ENCODE data around the gene MFAP2.

The MFAP2 gene, protein sequence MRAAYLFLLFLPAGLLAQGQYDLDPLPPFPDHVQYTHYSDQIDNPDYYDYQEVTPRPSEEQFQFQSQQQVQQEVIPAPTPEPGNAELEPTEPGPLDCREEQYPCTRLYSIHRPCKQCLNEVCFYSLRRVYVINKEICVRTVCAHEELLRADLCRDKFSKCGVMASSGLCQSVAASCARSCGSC

DNA sequence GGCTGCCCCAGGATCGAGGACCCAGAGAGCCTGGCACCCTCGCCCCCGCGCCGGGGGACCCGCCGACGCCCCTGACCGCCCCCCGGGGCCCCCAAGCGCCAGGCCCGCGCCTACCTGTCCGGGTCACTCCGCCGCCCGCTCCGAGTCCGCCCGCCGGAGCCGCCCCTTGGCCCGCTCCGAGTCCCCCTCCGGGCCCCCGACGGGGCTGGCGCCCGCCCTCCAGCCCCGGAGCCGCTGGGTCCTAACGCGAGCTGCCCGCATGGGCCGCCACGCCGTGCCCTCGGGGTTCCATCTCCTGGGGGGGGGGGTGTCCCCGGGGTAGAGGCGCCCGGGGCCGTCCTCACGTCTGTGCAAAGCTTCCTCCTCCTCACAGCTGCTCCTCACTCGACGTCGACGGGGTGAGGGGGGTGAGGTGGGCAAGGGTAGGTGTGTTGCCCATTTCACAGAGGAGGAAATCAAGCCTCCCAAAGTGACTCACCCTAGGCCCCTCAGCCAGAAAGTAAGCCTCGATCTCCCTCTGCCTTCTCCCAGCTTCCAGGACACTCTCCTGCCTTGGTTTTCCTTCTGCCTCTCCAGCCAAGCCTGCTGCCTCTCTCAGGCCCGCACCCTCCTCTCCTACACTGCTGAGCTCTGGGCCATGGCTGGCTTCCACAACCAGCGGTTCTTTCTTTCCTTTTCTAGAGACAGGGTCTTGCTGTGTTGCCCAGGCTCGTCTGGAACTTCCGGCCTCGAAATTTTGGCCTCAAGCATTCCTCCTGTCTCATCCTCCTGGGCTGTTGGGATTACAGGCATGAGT is at the start of gene MFAP2:
Gene MFAP2, minus strand, starts transcription at position 148 of the 796 bp plus-strand sequence. CDS start 2,347 bp downstream, outside the sequence.
- no peak for DNase-seq

DNA sequence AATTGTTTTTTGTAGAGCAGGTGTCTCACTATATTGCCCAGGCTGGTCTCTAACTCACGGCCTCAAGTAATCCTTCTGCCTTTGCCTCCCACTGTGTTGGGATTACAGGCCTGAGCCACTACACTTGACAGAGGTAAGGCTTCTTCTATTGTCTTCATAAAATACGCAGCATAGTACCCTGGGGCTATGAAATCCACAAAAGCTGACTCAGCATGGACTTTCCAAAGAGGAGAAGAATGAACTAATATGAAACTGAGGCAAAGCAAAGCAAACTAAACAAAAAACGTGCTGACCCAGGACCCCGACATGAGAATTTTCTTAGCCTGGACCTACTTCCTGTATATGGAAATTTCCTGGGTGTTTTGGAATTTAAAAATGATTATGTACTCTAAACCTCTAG is 49.8 kb upstream of the MFAP2 start:
- DNase-seq, result no peak

DNA sequence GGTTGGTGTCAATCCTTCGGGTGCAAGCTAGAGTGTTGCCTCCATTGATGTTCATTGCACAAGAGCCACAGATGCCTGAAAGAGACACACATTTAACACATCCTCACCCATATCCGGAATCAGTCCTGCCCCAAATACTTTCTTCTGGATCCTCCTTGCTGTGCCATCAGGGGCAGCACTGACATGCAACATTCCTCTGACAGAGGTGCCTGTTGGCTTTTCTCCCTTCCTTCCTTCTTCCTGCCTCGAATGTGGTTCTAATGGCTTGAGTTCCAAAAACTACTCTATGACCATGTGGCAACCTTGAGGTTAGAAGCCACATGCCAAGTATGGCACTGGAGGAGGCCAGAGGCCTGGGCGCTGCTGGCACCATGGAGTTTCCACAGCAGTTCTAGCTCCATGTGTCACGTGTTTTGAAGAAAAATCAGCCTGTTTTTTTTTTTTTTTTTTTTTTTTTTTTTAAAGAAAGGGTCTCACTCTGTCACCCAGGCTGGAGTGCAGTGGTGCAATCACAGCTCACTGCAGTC is 48.3 kb upstream of the MFAP2 start:
- no peak for DNase-seq

DNA sequence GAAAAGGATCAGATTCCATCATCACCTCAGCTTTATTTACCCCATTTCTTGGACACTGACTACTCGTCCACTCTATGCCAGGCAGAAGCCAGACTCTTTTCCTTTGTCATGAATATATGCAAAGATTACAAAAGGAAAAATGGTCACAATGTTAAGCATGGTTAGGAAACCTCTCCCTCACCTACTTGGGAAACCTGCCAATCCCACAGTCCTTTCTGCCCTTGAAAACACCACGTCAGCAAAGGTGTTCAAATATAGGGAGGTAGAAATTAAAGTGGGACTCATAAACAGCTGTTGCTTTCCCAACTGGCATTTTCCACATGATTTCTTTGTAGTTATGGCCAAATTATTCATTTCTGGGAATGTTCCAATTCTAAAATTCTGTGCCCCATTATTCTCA is 47.5 kb upstream of the MFAP2 start:
- no peak for DNase-seq

DNA sequence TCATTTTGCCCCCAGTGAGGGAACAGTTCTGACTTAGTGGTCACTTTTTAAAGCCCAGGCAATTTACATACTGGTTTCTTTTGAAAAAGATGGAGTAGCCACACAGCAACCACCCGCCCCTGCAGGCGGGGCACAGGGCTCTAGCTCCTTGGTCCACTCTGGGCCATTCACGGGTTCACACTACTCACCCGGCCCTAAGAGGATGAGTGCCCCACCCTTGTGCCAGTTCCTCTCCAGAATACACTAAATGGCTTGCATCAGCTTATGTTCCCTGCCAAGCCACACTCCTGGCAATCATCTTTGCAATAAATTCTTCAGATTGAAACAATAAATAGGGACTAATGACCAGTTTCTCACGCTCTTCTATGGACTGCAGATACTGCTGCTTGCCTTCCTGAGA is 47.0 kb upstream of the MFAP2 start:
- no peak for DNase-seq

DNA sequence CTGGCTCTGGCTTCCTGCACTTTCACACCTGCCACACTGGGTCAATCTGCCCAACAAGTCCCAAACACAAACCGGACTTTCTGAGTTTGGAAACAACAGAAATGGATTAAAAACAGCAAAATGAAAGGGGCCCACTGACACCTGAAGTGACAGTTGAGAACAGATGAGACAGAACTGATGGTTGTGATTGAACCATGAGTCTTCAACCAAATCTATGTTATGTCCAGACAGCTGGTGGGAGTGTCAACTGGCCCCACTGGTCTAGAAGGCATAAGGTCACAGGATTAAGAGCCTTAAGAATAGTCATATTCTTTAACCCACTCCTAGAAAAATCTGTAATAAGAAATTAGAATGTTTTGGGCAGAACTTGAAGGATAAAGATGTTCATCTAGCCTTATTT is 44.3 kb upstream of the MFAP2 start:
- DNase-seq, result no peak

DNA sequence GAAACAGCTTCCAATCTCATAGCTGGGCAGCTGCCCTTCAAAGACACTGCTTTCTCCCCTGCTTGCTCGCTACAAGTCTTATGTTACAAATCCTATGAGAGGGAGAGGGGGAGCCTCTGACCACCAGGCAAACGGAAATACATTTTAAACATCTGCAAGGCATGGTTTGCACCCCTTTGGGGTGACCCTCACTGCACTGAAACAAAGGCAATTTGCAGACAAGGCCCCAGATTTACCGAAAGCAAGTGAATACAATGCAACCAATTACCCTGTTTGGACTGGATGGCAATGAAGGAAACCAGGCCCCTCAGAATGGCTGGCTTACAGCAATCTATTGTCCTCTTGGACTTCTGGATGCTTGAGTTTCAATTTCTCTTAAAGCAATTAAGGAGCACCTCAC is 43.2 kb upstream of the MFAP2 start:
- DNase-seq, result no peak

DNA sequence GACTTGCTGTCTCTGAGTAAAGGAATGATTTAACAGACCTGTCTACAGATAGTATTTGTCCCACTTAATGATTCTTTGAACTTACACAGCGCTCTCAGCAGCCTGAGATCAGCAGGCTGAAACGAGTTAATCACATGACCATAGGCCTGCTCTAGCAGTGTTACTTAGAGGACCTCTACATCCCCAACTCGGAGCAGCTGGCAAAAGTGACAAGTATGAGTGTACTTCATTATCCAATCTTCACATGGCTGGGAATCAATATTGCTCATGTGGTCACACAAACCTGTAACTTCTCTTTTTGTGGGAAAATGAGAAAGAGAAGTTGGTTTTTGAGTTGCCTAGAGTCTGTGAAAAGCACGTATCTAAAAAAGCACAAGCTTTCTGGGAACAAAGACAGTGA is 42.7 kb upstream of the MFAP2 start:
- DNase-seq, result no peak

DNA sequence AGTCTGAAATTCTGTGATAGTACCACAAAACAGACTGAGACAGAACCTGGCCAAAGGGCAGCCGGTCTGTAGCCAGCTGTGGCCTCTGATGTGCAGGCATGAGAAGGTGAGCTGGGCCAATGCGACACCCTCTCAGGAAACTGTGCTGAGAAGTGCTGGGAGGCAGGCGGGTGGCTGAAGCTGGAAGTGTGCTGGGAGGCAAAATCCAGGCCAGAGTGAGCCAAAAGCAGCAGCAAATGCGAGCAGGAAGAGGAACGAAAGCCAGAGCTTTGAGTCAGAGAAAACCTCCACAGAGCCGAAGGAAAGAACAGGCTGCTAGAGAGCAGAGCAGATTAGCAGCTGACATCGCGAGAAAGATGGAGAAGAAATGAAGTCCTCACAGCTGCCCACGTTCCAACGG is 41.5 kb upstream of the MFAP2 start:
- no peak for DNase-seq

DNA sequence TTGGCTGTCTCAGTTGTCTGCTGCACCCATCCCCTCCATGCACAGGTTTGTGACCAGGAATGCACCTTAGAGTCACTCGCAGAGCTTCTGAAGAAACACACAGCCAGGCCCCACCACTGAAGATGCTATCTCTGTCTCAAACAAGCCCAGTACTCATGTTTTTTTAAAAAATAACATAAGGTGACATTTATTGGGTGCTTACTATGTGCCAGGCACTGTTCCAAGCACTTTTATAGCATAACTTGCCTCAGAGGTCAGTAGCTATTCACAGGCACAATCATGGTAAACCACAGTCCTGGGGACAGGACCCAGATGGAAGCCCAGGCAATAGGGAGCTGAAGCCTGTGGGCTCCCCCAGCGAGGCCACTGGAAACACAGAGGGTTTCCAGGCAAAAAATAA is 40.1 kb upstream of the MFAP2 start:
- DNase-seq, result no peak

DNA sequence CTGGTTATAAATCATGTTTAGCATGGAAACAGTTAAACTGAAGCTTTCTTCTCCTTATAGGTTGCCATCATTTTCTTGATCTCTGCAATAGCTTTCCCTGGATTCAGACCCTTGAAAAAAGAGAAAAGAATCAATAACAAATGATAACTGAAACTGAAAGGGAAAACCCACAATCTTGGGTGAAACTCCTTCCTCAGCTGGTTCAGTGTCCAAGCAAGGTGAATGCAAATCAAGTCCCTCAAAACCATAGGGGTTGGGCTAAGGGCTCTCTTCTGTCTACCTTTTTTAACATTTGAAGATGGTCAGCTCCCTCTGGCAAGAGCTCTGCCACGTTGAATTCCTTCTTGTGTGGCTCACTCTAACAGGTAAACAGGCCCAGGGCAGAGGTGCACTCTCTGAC is 38.4 kb upstream of the MFAP2 start:
- DNase-seq, result no peak

DNA sequence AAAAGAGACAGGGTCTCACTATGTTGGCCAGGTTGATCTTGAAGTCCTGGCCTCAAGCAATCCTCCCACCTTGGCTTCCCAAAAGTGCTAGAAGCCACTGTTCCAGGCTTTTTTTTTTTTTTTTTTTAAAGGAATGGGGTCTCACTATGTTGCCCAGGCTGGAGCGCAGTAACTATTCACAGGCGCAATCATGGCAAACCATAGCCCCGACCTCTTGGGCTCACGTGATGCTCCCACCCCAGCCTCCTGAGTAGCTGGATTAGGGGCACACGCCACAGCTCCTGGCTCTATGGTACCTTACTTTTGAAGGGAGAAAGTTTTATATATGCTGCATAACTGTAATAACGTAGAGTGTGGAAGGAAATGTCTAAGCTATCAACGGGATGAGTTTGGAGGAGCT is 37.0 kb upstream of the MFAP2 start:
- no peak for DNase-seq

DNA sequence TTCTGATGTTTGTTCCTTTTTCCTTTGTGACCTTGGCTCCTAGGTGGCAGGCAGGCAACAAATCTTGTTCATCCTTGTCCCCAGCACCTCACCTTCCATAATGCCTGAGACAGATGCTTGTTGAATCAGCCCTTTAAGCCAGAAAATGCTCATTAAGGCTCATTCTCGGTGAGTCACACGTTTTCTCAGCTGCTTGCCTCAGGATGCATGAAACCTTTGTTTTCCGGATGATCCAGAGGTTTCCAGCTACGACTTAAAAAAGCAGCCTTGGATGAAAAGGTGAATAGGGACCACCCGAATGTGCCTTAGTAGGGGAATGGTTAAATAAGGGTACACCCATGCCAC is 35.9 kb upstream of the MFAP2 start:
- no peak for DNase-seq

DNA sequence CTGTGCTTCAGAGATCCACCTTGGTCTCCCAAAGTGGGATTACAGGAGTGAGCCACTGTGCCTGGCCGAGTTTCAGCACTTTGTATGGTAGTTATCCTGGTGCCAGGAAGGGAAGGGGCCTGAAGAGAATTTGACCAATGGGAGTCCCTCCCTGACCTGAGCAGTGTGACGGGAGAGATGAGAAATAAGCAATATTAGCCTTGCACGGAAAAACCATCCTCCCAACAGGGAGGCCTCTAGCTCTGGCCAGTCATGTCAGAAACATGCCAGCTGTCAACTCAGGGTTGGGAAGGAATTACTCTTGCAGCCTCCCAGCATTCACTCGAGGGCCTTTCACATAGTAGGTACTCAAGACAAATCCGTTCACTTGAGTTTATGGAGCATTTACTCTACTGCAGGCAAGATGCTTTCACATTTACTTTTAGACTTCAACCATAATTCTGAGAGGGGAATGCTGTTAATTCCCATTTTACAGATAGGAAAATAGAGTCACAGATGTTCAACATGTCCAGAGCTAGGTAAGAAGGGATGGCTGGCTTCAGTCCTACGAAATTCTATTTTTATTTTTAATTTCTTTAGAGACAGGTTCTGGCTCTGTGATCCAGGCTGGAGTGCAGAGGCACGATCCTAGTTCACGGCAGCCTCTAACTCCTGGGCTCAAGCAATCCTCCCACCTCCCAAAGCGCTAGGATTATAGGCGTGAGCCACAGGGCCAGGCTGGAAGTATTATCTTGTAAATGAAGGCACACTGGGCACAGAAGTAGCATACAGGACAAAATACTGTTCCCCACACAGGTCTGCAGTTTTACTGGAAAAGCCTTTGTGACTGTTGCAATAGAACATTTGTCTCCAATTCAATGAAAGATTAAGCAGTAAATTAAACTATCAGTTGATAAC is 34.5 kb upstream of the MFAP2 start:
- no peak for DNase-seq

DNA sequence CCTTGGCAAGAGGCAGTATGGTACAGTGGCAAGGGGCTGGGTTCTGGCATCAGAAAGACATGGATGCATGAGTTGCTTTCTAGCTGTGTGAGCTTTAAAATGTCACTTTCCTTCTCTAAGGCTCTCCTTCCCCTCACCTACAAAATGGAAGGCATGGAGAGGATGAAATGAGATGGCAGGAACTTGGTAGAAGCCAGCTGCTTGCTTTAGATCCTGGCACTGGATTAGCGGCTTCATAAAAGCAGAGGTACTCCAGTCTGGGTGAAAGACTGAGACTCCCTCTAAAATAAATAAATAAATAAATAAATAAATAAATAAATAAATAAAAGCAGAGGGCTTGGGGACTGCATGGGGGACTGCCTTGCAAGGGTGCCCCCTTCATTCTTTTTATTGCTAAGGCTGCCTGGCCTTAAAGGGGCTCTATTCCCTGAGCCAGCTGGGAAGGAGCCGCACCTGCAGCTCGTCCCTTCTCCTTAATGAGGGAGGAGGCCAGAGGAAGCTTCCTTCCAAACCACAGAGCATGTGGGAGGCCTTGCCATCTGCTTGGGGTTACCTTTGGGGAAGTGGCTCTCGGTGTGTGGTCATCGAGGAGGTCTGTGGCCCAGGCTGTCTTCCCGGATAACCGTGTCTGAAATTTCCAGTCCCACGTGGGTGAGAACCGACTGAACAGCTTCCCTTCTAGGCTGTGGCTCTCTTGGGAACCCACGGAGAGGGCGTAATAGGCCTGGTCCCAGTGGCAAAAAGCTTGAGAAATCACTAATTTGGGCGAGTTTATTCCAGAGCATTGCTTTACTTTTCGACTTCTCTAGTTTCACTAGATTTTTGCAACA is 33.3 kb upstream of the MFAP2 start:
- no peak for DNase-seq

DNA sequence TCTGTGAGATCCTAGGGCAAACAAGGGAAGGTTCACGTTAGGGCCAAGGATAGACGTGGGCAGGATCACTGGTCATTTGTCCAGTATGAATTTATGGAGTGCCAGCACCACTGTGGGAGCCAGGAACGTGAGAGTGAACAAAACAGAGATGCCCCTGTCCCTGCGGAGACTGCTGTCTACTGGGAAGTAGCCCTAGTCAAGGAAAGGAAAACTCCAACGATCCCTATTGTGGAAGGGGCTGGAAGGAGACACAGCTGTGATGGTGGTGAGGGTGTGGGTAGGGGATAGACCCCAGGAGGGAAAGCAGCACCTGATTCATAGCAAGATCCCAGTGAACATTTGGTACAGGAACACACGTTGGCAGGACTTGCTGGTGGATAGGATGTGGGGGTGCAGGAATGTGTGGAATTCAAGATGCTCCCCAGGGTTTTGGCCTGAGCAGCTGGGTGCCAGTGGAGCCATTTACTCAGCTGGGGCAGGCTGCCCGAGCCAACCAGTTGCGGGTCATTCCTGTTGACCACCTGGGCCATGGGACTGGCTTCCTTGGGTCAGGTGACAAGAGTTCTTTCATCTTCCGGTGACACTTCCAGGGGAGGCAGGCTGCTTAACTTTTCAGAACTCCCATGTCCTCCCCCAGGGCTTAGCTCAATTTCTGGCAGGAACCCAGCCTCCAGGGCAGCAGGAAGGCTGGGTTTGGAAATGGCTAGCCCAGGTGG is 32.5 kb upstream of the MFAP2 start:
- no peak for DNase-seq

DNA sequence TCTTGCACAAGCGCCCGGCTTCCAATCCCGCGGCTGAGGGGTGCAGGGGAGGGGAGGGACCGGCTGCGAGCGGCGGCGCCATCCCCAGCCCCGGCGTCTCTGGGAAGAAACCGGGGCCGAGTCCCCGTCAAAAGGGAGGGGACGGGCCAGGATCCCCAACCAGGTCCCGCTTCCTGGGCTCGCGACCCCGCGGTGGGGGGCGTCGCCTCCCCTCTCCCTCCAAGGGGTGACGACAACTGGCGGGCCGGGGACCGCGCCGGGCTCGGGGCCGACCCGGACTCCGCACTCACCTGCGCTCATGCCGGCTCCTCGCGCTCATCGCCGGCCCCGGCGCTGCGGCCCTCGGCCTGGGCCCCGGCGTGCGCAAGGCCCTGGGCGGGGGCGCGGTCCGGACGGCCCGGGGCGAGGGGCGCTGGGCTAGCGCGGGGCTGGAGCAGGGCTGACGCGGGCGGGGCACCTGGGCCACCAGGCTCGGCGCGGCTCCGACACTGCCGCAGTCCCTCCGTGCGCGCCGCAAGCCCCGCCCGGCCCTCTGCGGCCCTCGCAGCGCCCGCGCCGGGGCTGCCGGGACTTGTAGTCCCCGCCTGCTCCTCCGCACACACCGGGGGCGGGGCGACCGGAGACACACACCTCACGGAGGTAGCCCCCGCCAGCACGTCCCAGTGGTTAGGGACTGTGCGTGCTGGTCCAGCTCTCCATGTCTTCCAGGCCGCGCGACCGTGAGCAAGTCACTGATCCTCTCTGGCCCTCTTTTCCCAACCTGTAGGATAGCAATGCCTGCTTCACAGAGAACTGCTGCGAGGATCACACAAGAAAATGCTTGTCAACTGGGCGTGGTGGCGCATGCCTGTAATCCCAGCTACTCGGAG is 31.3 kb upstream of the MFAP2 start, which contains the start of gene ATP13A2:
Gene ATP13A2, minus strand, starts transcription at position 490 of the 869 bp plus-strand sequence. Its CDS starts 190 bp downstream, at position 300.
- DNase-seq, result peak; percentile 92

DNA sequence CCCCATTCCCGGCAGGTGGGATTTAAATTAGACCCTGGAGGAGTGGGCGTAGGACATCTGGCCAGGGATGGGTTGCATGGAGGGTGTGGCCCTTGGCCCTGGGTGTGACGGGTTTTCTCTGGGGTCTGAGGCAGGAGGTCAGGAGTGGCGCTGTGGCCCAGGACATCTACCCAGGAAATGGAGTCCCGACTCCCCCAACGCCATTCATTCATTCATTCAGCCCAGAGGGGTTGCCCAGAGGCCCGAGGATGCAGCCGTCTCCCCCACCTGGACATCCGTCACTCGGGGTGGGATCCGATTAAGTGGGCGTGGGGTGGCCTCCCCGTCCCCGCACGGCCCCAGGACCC is 30.6 kb upstream of the MFAP2 start:
- no peak for DNase-seq

DNA sequence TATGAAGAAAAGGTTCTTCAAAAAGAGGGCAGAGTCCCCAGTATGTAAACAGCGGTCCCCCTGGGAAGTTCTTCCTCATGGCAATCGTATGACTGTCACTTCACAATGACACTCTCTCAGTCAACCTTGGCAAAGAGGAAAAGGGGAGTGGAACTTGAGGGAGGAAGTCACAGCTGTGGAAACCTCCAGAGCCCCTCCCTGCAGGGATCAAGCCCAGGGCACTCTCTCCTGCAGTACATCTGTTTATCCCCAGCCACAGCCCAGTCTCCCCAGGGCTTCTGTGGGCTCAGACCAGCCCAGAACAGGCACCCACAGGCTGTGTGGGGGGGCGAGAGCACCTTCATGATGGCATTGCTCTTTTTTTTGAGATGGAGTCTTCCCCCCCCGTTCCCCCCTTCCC is 29.3 kb upstream of the MFAP2 start:
- DNase-seq, result no peak

DNA sequence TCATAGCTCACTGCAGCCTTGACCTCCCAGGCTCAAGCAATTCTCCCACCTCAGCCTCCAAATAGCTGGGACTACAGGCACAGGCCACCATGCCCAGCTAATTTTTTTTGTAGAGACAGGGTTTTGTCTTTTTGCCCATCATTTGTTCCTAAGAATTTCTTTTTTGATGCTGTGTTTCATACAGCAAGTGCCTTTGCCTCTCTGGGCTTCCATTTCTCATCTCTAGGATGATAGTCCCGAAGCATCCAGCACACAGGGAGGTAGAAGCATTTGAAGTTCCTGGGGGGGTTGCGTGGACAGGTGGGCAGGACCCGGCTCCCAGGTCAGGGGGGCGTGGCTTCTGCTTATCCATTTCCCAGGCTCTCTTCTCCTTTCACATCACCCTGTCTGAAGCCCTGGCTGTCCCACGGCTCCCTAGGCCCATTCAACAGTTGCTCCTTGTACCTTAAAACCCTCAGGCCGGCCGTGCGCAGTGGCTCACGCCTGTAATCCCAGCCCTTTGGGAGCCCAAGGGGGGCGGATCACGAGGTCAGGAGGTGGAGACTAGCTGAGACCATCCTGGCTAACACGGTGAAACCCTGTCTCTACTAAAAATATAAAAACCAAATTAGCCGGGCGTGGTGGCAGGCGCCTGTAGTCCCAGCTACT is 27.9 kb upstream of the MFAP2 start:
- DNase-seq, result no peak

Measured in CD4-positive, alpha-beta T cell treated with Interleukin-6 for 4 hours (primary cell).